ENCODE measurements around the gene PLEKHH3. TPM values are rescaled to one million over a fixed set of nuclear protein-coding genes. Genes with fewer than 3 reads are reported as not detected.
A peak's percentile ranks its signal among the peaks of the same experiment; 100 is the strongest.

The PLEKHH3 gene
- total and polyA plus RNA-seq, 12 donors = 1.8 to 73.2 (median 46.6) TPM

- peaks cover 28 to 59% of the 10 kb centered on the region in 2 donors for H3K4me1 ChIP-seq (replicated peaks in 1 of 2)
- intact Hi-C loops (cut with DNase I) = loop anchor here in 1 of 2 donors (5.0 kb wide), 2 partner anchors 75 to 100 kb away; partner anchors contain the start of genes RETREG3 and TUBG1
Observed at GRCh38 chr17:42681976-42682721, 5.4 kb upstream of the PLEKHH3 start, which contains the start of gene CNTNAP1. TSS of gene CNTNAP1 (plus strand) at chr17:42682531. CDS start at chr17:42682830, 299 bp downstream.

GRCh38 chr17:42680331-42680808 lies 3.6 kb upstream of the PLEKHH3 start:
- Histone ChIP-seq H3K4me1 (replicated peaks in 1 of 2) (peaks cover 34 to 63% of the 10 kb centered on the region in 2 donors), H3K4me3 (peak overlapping the region in 1 of 4 donors; percentile 95), H3K27ac (peak overlapping the region in 4 of 5 donors; percentile 88 to 96 (median 92)), H3K9me3 (replicated peaks in 1 of 3) (no peaks in the 10 kb centered on the region), H3K27me3 (no peaks in the 10 kb centered on the region), H3K36me3 (replicated peaks in 1 of 2) (no peaks in the 10 kb centered on the region)
- no peak for TF ChIP-seq POLR2A (IDR thresholded peaks at IDR 0.05)
- no peak for TF ChIP-seq CTCF (IDR thresholded peaks at IDR 0.05)
- peak in 3 of 7 donors; percentile 31 to 90 (median 40) for DNase-seq
- intact Hi-C loops (cut with DNase I) = loop anchor here in 1 of 2 donors (5.0 kb wide), 2 partner anchors 73 to 98 kb away; partner anchors contain the start of genes RETREG3 and TUBG1
- 46 to 60% (median 54%) methylated on average over 2 to 20 of the region's 20 CpGs for WGBS, 4 donors

More at GRCh38 chr17:42681976-42682721, 5.4 kb upstream of the PLEKHH3 start, which contains the start of gene CNTNAP1:
- WGBS, 4 donors = 8 to 11% (median 10%) methylated on average over 22 of the region's 22 CpGs
- Histone ChIP-seq H3K36me3 (replicated peaks in 1 of 2) (no peaks in the 10 kb centered on the region), H3K27me3 (no peaks in the 10 kb centered on the region), H3K9me3 (replicated peaks in 1 of 3) (no peaks in the 10 kb centered on the region), H3K4me3 (peak within 1 kb of the TSS in 1 of 4 donors; percentile 41), H3K27ac (peak within 1 kb of the TSS in 2 of 5 donors; percentile 49 to 60)
- TF ChIP-seq POLR2A (IDR thresholded peaks at IDR 0.05) (no peak), CTCF (IDR thresholded peaks at IDR 0.05) (no peak)
- DNase-seq = peak in 6 of 7 donors; percentile 56 to 83 (median 74)

GRCh38 chr17:42679492-42680330 lies 2.9 kb upstream of the PLEKHH3 start:
- TF ChIP-seq POLR2A (IDR thresholded peaks at IDR 0.05) = peak; percentile 40 to 60
- peak; percentile 62 to 98 (median 86) for TF ChIP-seq CTCF (IDR thresholded peaks at IDR 0.05)
- H3K27ac ChIP-seq = peak overlapping the region; percentile 80 to 96 (median 91)
- DNase-seq = peak; percentile 79 to 91 (median 86)
- H3K9me3 ChIP-seq (replicated peaks in 1 of 3) = no peaks in the 10 kb centered on the region
- H3K4me3 ChIP-seq = peak overlapping the region in 1 of 4 donors; percentile 95
- H3K36me3 ChIP-seq (replicated peaks in 1 of 2) = no peaks in the 10 kb centered on the region
- intact Hi-C loops (cut with DNase I) = loop anchor here (5.0 to 10.0 kb wide), 3 partner anchors 72 to 97 kb away; partner anchors contain the start of genes RETREG3 (in 1 of the 2) and TUBG1 (in 1 of the 2)
- H3K27me3 ChIP-seq = no peaks in the 10 kb centered on the region
- H3K4me1 ChIP-seq (replicated peaks in 1 of 2) = peaks cover 40 to 70% of the 10 kb centered on the region in 2 donors
- 5 to 11% (median 6%) methylated on average over 8 to 78 of the region's 78 CpGs for WGBS, 4 donors
